Posterior vena cava (tissue), 2 donors: Measurements from ENCODE around the gene NFE2. TPM values are rescaled to one million over a fixed set of nuclear protein-coding genes. Genes with fewer than 3 reads are reported as not detected.
A peak's percentile ranks its signal among the peaks of the same experiment; 100 is the strongest.

Experiments used
- DNase-seq: peaks from one replicate; pipeline ENCODE4 v3.0.0-alpha.2; 2020; ENCODE audit warnings: low spot score
- intact Hi-C, 2 donors: fragments of 100-400 bp; cut with DNase I; formaldehyde crosslinking; loops; one replicate each; pipeline versions ENCODE4 v1.14.1 to v1.14.2; 2022 to 2023
- microRNA-seq, 2 donors: library from miRNA; unstranded; fragments of <30 nt; microRNA quantifications; one replicate each; pipeline ENCODE4 v1.2.0, GENCODE V29; 2020 to 2021; ENCODE audit warnings: borderline microRNAs expressed in 2 of 2
- total RNA-seq, 2 donors: library from RNA; stranded (reverse); fragmentation: NEBNext Ultra II Directional; extraction: Animal tissue kit (Norgen Biotek cat#: 25700); gene quantifications; one replicate each; pipeline ENCODE4 v1.2.1, GENCODE V29; 2021
- donor health status: DM: yes; HTN: yes; CAD: no.
- donor health status: DM: yes; HTN: yes; CAD: no.

Gene NFE2
- total RNA-seq, 2 donors from 2014 or later = 1.6 to 3.5 TPM

DNA sequence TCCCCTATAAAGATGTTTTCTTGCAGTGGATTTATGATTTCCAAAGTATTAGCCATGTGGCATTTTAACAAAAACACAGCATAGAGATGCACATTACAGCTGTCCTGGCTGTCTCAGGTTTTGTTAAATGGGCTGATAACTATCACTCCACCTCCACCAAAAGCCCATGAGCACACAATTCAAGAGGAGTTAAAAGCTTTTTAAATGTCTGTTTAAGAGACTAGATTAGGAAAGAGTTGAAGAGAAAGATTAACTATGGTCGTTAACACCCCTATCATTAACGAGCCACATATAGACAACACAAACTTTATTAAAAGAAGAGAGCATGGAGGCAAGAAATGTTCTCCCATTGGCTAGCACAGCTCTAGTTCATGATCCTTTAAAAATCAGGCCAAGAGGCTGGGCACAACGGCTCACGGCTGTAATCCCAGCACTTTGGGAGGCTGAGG is 35.4 kb downstream of the NFE2 start:
- intact Hi-C loops = no loop called here

DNA sequence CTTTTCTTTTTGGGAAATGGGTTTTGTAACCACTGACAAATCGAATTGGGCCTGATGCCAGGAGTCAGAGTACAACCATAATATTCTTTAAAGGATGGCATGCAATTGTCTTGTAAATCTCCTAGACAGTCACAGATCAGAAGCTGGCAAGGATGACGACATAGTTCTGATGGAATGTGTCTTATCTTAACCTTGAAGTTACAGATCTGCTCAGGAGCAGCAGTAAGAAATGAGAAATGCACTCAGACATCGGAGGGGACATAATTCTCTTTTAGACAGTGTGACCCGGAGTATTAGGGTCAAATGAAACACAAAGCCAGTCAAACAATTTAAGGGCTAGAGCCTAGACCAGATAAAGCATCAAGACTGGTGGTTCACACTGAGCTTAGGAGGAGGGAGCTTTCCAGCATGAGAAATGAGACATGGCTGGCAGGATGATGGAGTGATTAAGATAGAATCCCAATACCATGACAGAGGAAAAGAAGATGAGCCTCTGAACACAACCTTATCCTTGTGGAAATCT is 38.4 kb downstream of the NFE2 start:
- no peak for DNase-seq
- intact Hi-C loops = loop anchor here in 1 of 2 donors (5.0 kb wide), 1 partner anchor 1445 kb away; the partner anchor contains the start of gene ITGA7

More for the DNA sequence above, 35.4 kb downstream of the NFE2 start:
- DNase-seq = no peak

DNA sequence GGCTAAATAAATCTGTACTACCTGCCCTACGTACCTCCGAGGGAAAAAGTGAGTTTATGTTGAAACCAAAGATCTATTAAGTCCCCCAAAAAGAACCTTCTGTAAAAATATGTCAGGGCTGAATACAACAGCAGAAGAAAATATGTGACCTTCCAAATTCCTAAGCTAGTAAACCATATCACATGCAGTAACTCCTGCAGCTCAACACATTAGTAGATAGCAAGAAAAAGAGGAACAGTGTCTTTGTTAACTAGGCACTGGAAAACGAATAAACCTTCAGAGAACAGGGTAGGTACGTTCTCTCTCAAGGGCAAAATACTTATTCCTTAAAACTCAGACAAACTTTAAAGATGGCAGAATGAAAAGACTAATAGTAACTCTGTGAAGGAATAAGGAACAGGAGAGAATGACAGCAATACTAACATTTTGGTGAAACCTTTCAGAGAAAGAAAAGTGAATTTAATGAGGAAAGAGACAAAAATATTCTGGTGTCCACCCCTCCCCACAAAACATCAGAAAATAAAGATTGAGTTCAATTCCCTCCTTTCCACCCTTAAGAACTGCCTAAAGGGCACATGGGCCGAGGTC is 38.9 kb downstream of the NFE2 start:
- DNase-seq = no peak
- intact Hi-C loops = loop anchor here in 1 of 2 donors (5.0 kb wide), 1 partner anchor 1445 kb away; the partner anchor contains the start of gene ITGA7

DNA sequence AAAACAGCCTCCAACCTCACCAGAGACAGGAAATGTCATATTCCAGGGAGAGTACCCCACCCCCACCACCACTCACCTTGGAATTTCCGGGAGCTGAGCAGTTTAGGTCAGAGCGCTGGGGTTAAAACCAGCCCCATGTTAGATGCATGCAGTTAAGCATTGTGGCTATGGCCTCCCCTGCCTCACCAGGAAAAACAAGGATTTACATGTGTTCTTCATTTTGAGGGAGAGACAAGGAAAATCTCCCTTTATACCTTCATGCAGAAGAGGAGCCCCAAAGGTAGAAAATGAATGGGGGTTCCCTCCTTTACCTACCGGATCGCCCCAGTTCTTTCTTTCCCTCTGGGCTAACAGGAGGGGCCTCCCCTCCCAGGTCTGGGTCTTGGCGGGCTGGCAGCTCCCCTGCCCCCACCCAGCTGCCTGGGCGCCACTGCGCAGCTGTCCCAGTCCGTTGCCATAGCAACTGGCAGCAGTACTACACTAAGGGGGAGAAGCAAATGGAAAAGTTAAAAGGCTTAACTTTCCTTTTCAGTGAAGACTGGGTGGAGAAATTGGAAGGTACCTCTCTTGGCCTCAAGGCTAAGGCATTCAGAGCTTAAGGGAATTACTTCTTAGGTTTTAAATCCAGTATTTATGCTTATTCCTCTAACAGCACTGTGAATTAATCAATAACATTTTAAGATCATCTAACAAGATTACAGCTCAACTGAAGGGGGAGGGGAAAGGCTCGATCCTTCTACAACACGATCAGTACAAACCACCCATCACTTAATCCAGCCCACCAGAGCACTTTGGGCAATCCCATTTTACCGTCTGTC is 41.4 kb downstream of the NFE2 start:
- intact Hi-C loops = loop anchor here (5.0 to 10.0 kb wide), 2 partner anchors 105 to 1448 kb away; partner anchors contain the start of genes GPR84 (in 1 of the 2) and ITGA7 (in 1 of the 2)
- DNase-seq = peak; percentile 87

DNA sequence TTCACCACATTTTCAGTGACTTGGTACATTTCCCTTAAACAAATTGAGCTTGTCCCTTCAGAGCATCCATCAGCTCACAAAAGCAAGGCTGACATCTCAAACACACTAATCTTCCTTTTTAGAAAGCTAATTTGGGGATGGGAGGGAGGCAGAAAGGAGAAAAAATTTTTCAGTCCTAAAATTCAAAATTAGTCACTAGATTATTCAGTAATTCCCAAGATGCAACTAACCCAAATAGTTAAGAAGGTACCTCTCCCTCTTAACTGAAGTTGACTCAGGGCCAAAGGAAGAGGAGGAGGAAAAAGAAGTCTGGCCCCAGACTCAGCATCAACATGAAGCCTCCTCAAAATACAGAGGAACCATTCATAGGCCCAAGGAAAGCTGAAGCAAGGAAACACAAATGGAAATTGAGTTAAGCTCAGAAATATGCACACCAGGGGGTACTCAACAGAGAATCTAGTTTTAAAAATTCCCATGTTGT is 42.6 kb downstream of the NFE2 start:
- intact Hi-C loops = loop anchor here in 1 of 2 donors (10.0 kb wide), 1 partner anchor 107 kb away; the partner anchor contains the start of gene GPR84
- no peak for DNase-seq

DNA sequence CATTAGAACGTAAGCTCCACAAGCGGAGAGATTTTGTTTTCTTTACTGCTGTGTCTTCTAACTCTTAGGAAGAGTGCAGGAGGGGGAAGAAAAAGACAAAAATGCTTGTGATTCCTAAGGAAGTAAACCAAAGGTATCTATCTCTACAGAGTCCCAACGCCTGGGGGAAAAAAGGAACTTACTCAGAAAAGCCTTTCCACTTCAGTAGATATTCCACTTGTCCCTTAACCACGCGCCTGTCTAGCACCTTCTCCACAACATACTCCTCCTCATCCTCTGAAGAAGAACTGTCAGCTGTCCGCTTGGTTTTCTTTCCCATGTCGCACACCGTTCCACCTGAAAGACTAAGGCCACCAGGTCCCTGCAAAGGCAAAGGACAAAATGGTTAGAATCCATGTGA is 43.5 kb downstream of the NFE2 start:
- intact Hi-C loops = loop anchor here in 1 of 2 donors (10.0 kb wide), 1 partner anchor 107 kb away; the partner anchor contains the start of gene GPR84
- no peak for DNase-seq

DNA sequence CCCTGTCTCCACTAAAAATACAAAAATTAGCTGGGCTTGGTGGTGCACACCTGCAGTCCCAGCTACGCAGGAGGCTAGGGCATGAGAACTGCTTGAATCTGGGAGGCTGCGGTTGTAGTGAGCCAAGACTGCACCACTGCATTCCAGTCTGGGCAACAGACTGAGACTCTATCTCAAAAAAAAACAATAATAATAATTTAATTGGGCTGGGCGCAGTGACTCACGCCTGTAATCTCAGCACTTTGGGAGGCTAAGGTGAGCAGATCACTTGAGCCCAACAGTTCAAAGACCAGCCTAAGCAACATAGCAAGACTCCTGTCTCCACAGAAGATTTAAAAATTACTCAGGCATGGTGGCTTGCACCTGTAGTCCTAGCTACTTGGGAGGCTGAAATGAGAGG is 47.6 kb downstream of the NFE2 start:
- no peak for DNase-seq
- intact Hi-C loops = loop anchor here in 1 of 2 donors (10.0 kb wide), 1 partner anchor 112 kb away; the partner anchor contains the start of gene GPR84

DNA sequence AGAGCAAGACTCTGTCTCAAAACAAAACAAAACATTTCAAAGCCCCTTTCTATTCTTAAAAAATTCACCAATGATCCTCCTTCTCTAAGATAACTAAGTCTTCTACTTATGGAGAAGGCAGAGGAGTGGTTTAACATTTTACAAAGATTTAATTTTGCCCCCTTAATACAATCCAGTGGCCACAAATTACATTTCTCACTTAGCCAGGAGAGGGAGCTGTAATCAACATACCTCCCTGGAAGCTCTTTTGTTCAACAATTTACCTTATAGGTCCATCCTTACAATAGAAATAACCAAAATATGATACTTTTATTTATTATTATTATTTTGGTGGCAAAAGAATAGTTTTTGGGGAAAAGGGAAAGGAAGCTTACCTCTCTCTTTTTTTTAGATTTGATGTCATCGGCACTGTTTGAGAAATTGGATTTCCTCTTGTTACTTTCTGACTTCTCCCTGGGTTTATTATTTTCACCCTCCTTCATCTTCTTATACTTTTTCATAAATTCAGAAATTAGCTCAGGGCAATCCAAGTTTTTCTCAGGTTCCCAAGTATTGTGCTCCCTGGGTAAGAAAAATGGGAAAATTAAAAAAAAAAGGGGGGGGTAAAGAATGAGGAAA is 49.0 kb downstream of the NFE2 start:
- intact Hi-C loops = loop anchor here in 1 of 2 donors (10.0 kb wide), 1 partner anchor 113 kb away; the partner anchor contains the start of gene GPR84
- DNase-seq = no peak

DNA sequence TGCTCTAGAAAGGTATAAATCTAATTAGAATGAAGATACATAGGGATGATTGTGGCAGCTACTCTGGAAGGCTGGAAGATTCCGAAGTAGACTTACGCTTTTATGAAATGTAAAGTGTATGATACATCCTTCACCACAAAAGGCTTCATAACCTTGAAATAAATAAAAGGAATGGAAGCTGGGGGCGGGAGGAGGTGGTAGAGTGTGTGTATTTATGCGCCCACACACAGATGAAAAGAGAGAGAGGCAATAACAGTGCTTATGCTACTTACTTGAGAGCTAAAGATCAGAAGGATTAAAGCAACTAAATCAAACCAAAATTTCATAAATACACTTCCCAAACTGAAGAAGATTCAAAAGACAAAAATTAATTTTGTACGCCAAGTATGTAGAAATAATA is 51.3 kb downstream of the NFE2 start:
- intact Hi-C loops = loop anchor here in 1 of 2 donors (10.0 kb wide), 1 partner anchor 105 kb away; no protein-coding TSS in a partner anchor
- no peak for DNase-seq

DNA sequence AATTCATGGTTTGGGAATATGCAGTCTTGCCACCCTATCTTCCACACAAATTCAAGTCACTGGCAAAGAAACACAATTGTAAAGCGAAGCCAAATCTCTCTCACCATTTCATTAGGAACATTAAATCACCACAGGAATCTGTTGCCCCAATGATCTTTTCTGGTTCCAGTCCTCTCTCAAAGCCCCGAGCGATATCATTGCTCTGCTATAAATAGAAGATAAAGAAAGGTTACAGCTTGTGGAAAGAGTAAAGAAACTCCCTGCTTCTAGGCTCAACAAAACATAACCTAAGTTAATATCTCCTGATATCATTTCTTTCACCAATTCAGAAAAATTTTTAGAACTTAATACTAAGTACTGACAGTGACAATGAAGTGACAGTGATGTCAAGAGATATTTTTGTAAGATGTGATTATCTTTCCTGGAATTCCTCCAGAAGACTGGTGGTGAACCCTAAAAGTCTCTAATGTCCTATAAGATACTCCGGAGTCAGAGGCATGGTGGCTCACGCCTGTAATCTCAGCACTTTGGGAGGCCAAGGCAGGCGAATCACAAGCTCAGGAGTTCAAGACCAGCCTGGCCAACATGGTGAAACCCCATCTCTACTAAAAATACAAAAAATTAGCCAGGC is 54.7 kb downstream of the NFE2 start:
- intact Hi-C loops = loop anchor here in 1 of 2 donors (10.0 kb wide), 1 partner anchor 109 kb away; no protein-coding TSS in a partner anchor
- DNase-seq = no peak

Small RNA genes within 50 kb of the gene (microRNA-seq; reads per million reads assigned to microRNA genes)
- 259 to 554 reads per million in 2 donors for gene MIR148B

Other genes with a start within 250 kb of the NFE2 start
- 10 to 100 TPM; 17.1 to 19.4 TPM for gene HOXC4, start 247.2 kb downstream of the NFE2 start, total RNA-seq
- 10 to 100 TPM; 21.2 to 25.7 TPM for gene SMUG1, start 112.0 kb downstream of the NFE2 start, total RNA-seq
- 10 to 100 TPM; 46.2 to 56.2 TPM for gene CBX5, start 20.9 kb downstream of the NFE2 start, total RNA-seq
- gene HNRNPA1, start 20.3 kb downstream of the NFE2 start, total RNA-seq = 100 to 1,000 TPM; 503 to 615 TPM
- 10 to 100 TPM; 80.2 to 80.6 TPM for gene COPZ1, start 24.1 kb upstream of the NFE2 start, total RNA-seq
- gene GPR84, start 63.5 kb upstream of the NFE2 start, total RNA-seq = 1 to 10 TPM; 1.6 to 2.5 TPM
- gene ZNF385A, start 83.7 kb upstream of the NFE2 start, total RNA-seq = 10 to 100 TPM; 19.3 to 23.2 TPM
- gene ITGA5, start 118.3 kb upstream of the NFE2 start, total RNA-seq = 1,000 to 10,000 TPM in 1 of 2 donors, 100 to 1,000 TPM in 1; 833 to 1,151 TPM
- gene GTSF1, start 172.6 kb upstream of the NFE2 start, total RNA-seq = under 1 TPM in 1 of 2 donors, not detected in 1; 0.69 TPM
- gene NCKAP1L, start 196.7 kb upstream of the NFE2 start, total RNA-seq = 10 to 100 TPM; 41.4 to 46.4 TPM
- gene PDE1B, start 248.6 kb upstream of the NFE2 start, total RNA-seq = 10 to 100 TPM in 1 of 2 donors, 1 to 10 TPM in 1; 9.6 to 25.1 TPM